Stimulated activated CD8-positive, alpha-beta memory T cell treated with anti-CD3 and anti-CD28 coated beads, Interleukin-2, amount 100 ng/mL, for 1 hour (primary cell): ENCODE measurements around the gene MBOAT2.
A peak's percentile ranks its signal among the peaks of the same experiment; 100 is the strongest.

Experiments used
- DNase-seq, 2 donors: peaks; one replicate each; pipeline ENCODE4 v3.0.0-alpha.2; 2020; ENCODE audit warnings: low read depth in 2 of 2

The MBOAT2 gene

GRCh38 chr2:8858264-8858663, 145.2 kb downstream of the MBOAT2 start:
- no peak for DNase-seq

GRCh38 chr2:8857709-8858108, 145.8 kb downstream of the MBOAT2 start:
- DNase-seq: no peak

- no peak for DNase-seq
Measured at GRCh38 chr2:8856176-8856575, 147.3 kb downstream of the MBOAT2 start.

- no peak for DNase-seq
Measured at GRCh38 chr2:8855010-8855409, 148.5 kb downstream of the MBOAT2 start.

GRCh38 chr2:8853426-8853825, 150.1 kb downstream of the MBOAT2 start:
- DNase-seq: no peak

GRCh38 chr2:8851811-8852560, 151.5 kb downstream of the MBOAT2 start:
- DNase-seq: no peak

GRCh38 chr2:8850845-8851487, 152.5 kb downstream of the MBOAT2 start:
- no peak for DNase-seq

- no peak for DNase-seq
Measured at GRCh38 chr2:8849327-8849726, 154.2 kb downstream of the MBOAT2 start.

GRCh38 chr2:8848328-8849100, 155.0 kb downstream of the MBOAT2 start:
- DNase-seq: no peak

GRCh38 chr2:8847400-8847799, 156.1 kb downstream of the MBOAT2 start:
- DNase-seq: no peak

- DNase-seq: no peak
Measured at GRCh38 chr2:8841932-8842331, 161.6 kb downstream of the MBOAT2 start.

- DNase-seq: no peak
Measured at GRCh38 chr2:8840475-8841091, 162.9 kb downstream of the MBOAT2 start.

GRCh38 chr2:8839189-8839965, 164.1 kb downstream of the MBOAT2 start:
- no peak for DNase-seq

- DNase-seq: no peak
Measured at GRCh38 chr2:8837795-8838140, 165.7 kb downstream of the MBOAT2 start.

GRCh38 chr2:8836971-8837794, 166.3 kb downstream of the MBOAT2 start, which contains the start of gene KIDINS220:
KIDINS220 (minus strand) TSS chr2:8837613; CDS start chr2:8827093, 10,520 bp downstream.
- DNase-seq: peak; percentile 75 to 76

GRCh38 chr2:8835279-8835678, 168.2 kb downstream of the MBOAT2 start:
- no peak for DNase-seq

GRCh38 chr2:8833853-8834252, 169.6 kb downstream of the MBOAT2 start:
- no peak for DNase-seq

- DNase-seq: no peak
Measured at GRCh38 chr2:8831516-8831915, 172.0 kb downstream of the MBOAT2 start.

- DNase-seq: no peak
Measured at GRCh38 chr2:8827729-8828128, 175.8 kb downstream of the MBOAT2 start.

GRCh38 chr2:8822218-8822617, 181.3 kb downstream of the MBOAT2 start:
- no peak for DNase-seq
